Adipocyte (in vitro differentiated cells): ENCODE results near the gene PRR15L.
A peak's percentile ranks its signal among the peaks of the same experiment; 100 is the strongest.

Source experiments
- DNase-seq: peaks from one replicate; pipeline ENCODE4 v3.0.0-alpha.2; 2015; ENCODE audit warnings: low read depth
- H3K27me3 ChIP-seq: replicated peaks from 2 replicates; pipeline ENCODE4 v1.7.0; 2013; ENCODE audit warnings: mild to moderate bottlenecking, low read length, moderate library complexity; ENCODE audit not compliant: control insufficient read depth, insufficient read depth
- H3K36me3 ChIP-seq: 2 replicates; pipeline ENCODE4 v1.7.0; 2013; ENCODE audit warnings: low read length, mild to moderate bottlenecking, moderate library complexity; ENCODE audit not compliant: control insufficient read depth, insufficient read depth, severe bottlenecking
- H3K4me1 ChIP-seq: 2 replicates; pipeline ENCODE4 v1.7.0; 2013; ENCODE audit warnings: mild to moderate bottlenecking, low read length, moderate library complexity; ENCODE audit not compliant: control insufficient read depth, insufficient read depth
- H3K4me3 ChIP-seq: 2 replicates; pipeline ENCODE4 v1.7.0; 2013; ENCODE audit warnings: mild to moderate bottlenecking, low read length, moderate library complexity
- H3K9ac ChIP-seq: 2 replicates; pipeline ENCODE4 v1.7.0; 2013; ENCODE audit warnings: mild to moderate bottlenecking, low read length, moderate library complexity
- H3K9me3 ChIP-seq: 2 replicates; pipeline ENCODE4 v1.7.0; 2013; ENCODE audit warnings: mild to moderate bottlenecking, low read length, moderate library complexity; ENCODE audit not compliant: control insufficient read depth

The PRR15L gene

GRCh38 chr17:47907932-47908562 is 49.6 kb downstream of the PRR15L start:
- H3K9ac ChIP-seq: peak overlapping the region; percentile 33
- peaks cover 48% of the 10 kb centered on the region for H3K4me1 ChIP-seq
- DNase-seq: peak; percentile 23
- H3K4me3 ChIP-seq: peak overlapping the region; percentile 43
- no peaks in the 10 kb centered on the region for H3K27me3 ChIP-seq
- no peaks in the 10 kb centered on the region for H3K9me3 ChIP-seq
- H3K36me3 ChIP-seq: no peaks in the 10 kb centered on the region

GRCh38 chr17:47906443-47906842 is 51.2 kb downstream of the PRR15L start:
- H3K4me1 ChIP-seq: peaks cover 48% of the 10 kb centered on the region
- DNase-seq: no peak
- no peaks in the 10 kb centered on the region for H3K36me3 ChIP-seq
- no peaks in the 10 kb centered on the region for H3K9me3 ChIP-seq
- H3K9ac ChIP-seq: no peak overlapping the region
- no peaks in the 10 kb centered on the region for H3K27me3 ChIP-seq
- no peak overlapping the region for H3K4me3 ChIP-seq

- H3K4me1 ChIP-seq: peaks cover 54% of the 10 kb centered on the region
- no peaks in the 10 kb centered on the region for H3K36me3 ChIP-seq
- no peaks in the 10 kb centered on the region for H3K9me3 ChIP-seq
- peak overlapping the region; percentile 76 for H3K9ac ChIP-seq
- DNase-seq: peak; percentile 87
- H3K27me3 ChIP-seq: no peaks in the 10 kb centered on the region
- peak overlapping the region; percentile 45 for H3K4me3 ChIP-seq
These were observed 52.4 kb downstream of the PRR15L start for GRCh38 chr17:47905221-47905733.

- Histone ChIP-seq H3K9ac (no peak overlapping the region), H3K9me3 (no peaks in the 10 kb centered on the region), H3K4me3 (no peak overlapping the region), H3K27me3 (no peaks in the 10 kb centered on the region), H3K4me1 (peaks cover 54% of the 10 kb centered on the region), H3K36me3 (no peaks in the 10 kb centered on the region)
- no peak for DNase-seq
These were observed 55.5 kb downstream of the PRR15L start for GRCh38 chr17:47902039-47902744.
